ENCODE data around the gene SEMA3E. TPM values are rescaled to one million over a fixed set of nuclear protein-coding genes. Genes with fewer than 3 reads are reported as not detected.

SEMA3E gene
- total and polyA plus RNA-seq, 7 donors: 0.04 to 0.46 (median 0.27) TPM

GRCh38 chr7:83611776-83612175 lies 37.2 kb downstream of the SEMA3E start:
- Histone ChIP-seq H3K9me3 (no peaks in the 10 kb centered on the region), H3K27me3 (ENCODE audit: insufficient read depth in 3 of 3, low read length in 2 of 3) (no peaks in the 10 kb centered on the region), H3K27ac (no peak overlapping the region), H3K4me3 (no peak overlapping the region), H3K36me3 (ENCODE audit: insufficient read depth in 1 of 2, low read depth in 1 of 2) (no peaks in the 10 kb centered on the region), H3K4me1 (no peaks in the 10 kb centered on the region)
- DNase-seq: no peak
- WGBS, 3 donors: 82 to 97% (median 90%) methylated on average over 1 of the region's 1 CpG
- no peak for TF ChIP-seq CTCF (IDR thresholded peaks at IDR 0.05)
- ATAC-seq: no peak
- intact Hi-C loops (cut with DNase I): no loop called here

GRCh38 chr7:83610649-83611304 lies 38.2 kb downstream of the SEMA3E start:
- 60 to 63% (median 62%) methylated on average over 4 of the region's 4 CpGs for WGBS, 3 donors
- intact Hi-C loops (cut with DNase I): no loop called here

GRCh38 chr7:83608716-83609115 lies 40.2 kb downstream of the SEMA3E start:
- no peaks in the 10 kb centered on the region for H3K9me3 ChIP-seq
- DNase-seq (no peak), ATAC-seq (no peak)
- TF ChIP-seq CTCF (IDR thresholded peaks at IDR 0.05): no peak
- no peaks in the 10 kb centered on the region for H3K4me1 ChIP-seq
- intact Hi-C loops (cut with DNase I): no loop called here
- no peaks in the 10 kb centered on the region for H3K27me3 ChIP-seq (ENCODE audit: insufficient read depth in 3 of 3, low read length in 2 of 3)
- WGBS, 3 donors: 53 to 56% (median 54%) methylated on average over 3 of the region's 3 CpGs
- no peak overlapping the region for H3K4me3 ChIP-seq
- H3K27ac ChIP-seq: no peak overlapping the region
- H3K36me3 ChIP-seq (ENCODE audit: insufficient read depth in 1 of 2, low read depth in 1 of 2): no peaks in the 10 kb centered on the region

More at GRCh38 chr7:83610649-83611304, 38.2 kb downstream of the SEMA3E start:
- Histone ChIP-seq H3K4me1 (no peaks in the 10 kb centered on the region), H3K27ac (no peak overlapping the region), H3K4me3 (no peak overlapping the region), H3K27me3 (ENCODE audit: insufficient read depth in 3 of 3, low read length in 2 of 3) (no peaks in the 10 kb centered on the region), H3K9me3 (no peaks in the 10 kb centered on the region), H3K36me3 (ENCODE audit: insufficient read depth in 1 of 2, low read depth in 1 of 2) (no peaks in the 10 kb centered on the region)
- no peak for TF ChIP-seq CTCF (IDR thresholded peaks at IDR 0.05)
- ATAC-seq (no peak), DNase-seq (no peak)

- Histone ChIP-seq H3K4me3 (no peak overlapping the region), H3K4me1 (no peaks in the 10 kb centered on the region), H3K36me3 (ENCODE audit: insufficient read depth in 1 of 2, low read depth in 1 of 2) (no peaks in the 10 kb centered on the region), H3K9me3 (no peaks in the 10 kb centered on the region), H3K27me3 (ENCODE audit: insufficient read depth in 3 of 3, low read length in 2 of 3) (no peaks in the 10 kb centered on the region), H3K27ac (no peak overlapping the region)
- intact Hi-C loops (cut with DNase I): no loop called here
- WGBS, 3 donors: 79 to 86% (median 84%) methylated on average over 1 of the region's 1 CpG
- ATAC-seq: no peak
- no peak for DNase-seq
- no peak for TF ChIP-seq CTCF (IDR thresholded peaks at IDR 0.05)
Measured at GRCh38 chr7:83603649-83604048, 45.3 kb downstream of the SEMA3E start.

GRCh38 chr7:83599131-83599530 lies 49.8 kb downstream of the SEMA3E start:
- no peaks in the 10 kb centered on the region for H3K27me3 ChIP-seq (ENCODE audit: insufficient read depth in 3 of 3, low read length in 2 of 3)
- WGBS, 3 donors: 49 to 64% (median 53%) methylated on average over 1 of the region's 1 CpG
- H3K36me3 ChIP-seq (ENCODE audit: insufficient read depth in 1 of 2, low read depth in 1 of 2): no peaks in the 10 kb centered on the region
- ATAC-seq (no peak), DNase-seq (no peak)
- no peak overlapping the region for H3K4me3 ChIP-seq
- no peak for TF ChIP-seq CTCF (IDR thresholded peaks at IDR 0.05)
- H3K27ac ChIP-seq: no peak overlapping the region
- intact Hi-C loops (cut with DNase I): no loop called here
- no peaks in the 10 kb centered on the region for H3K9me3 ChIP-seq
- H3K4me1 ChIP-seq: no peaks in the 10 kb centered on the region

Data from psoas muscle (tissue), 8 donors.